ENCODE data around the gene SEMA3F.

SEMA3F gene

GRCh38 chr3:50147447-50147846, 7.7 kb upstream of the SEMA3F start:
- H3K79me2 ChIP-seq (ENCODE audit: low read length): no peaks in the 10 kb centered on the region
- TF ChIP-seq EZH2phosphoT487 (IDR thresholded peaks at IDR 0.05; ENCODE audit: low read depth) (no peak), CTCF (IDR thresholded peaks at IDR 0.05; ENCODE audit: low read depth, low read length) (no peak)
- H3K9ac ChIP-seq (ENCODE audit: low read length): no peak overlapping the region
- H3K4me2 ChIP-seq (ENCODE audit: low read length): no peak overlapping the region
- H3K27me3 ChIP-seq (ENCODE audit: low read depth, low read length): no peaks in the 10 kb centered on the region
- no peaks in the 10 kb centered on the region for H3K9me3 ChIP-seq (ENCODE audit: insufficient read depth, low read length)
- no peak overlapping the region for H3K27ac ChIP-seq (ENCODE audit: low read length)
- no peaks in the 10 kb centered on the region for H3K36me3 ChIP-seq (replicated peaks; ENCODE audit: low read depth, low read length)
- H4K20me1 ChIP-seq (ENCODE audit: insufficient read depth, low read length): no peaks in the 10 kb centered on the region
- no peaks in the 10 kb centered on the region for H3K4me1 ChIP-seq (ENCODE audit: low read length)
- no peak overlapping the region for H2AFZ ChIP-seq (ENCODE audit: low read depth, low read length)
- no peak overlapping the region for H3K4me3 ChIP-seq (ENCODE audit: low read length)

- H3K9me3 ChIP-seq (ENCODE audit: insufficient read depth, low read length): no peaks in the 10 kb centered on the region
- H3K4me3 ChIP-seq (ENCODE audit: low read length): no peak overlapping the region
- H3K27me3 ChIP-seq (ENCODE audit: low read depth, low read length): no peaks in the 10 kb centered on the region
- H2AFZ ChIP-seq (ENCODE audit: low read depth, low read length): no peak overlapping the region
- no peaks in the 10 kb centered on the region for H4K20me1 ChIP-seq (ENCODE audit: insufficient read depth, low read length)
- H3K36me3 ChIP-seq (replicated peaks; ENCODE audit: low read depth, low read length): no peaks in the 10 kb centered on the region
- no peak overlapping the region for H3K9ac ChIP-seq (ENCODE audit: low read length)
- no peak overlapping the region for H3K4me2 ChIP-seq (ENCODE audit: low read length)
- no peaks in the 10 kb centered on the region for H3K4me1 ChIP-seq (ENCODE audit: low read length)
- H3K27ac ChIP-seq (ENCODE audit: low read length): no peak overlapping the region
- no peaks in the 10 kb centered on the region for H3K79me2 ChIP-seq (ENCODE audit: low read length)
- TF ChIP-seq EZH2phosphoT487 (IDR thresholded peaks at IDR 0.05; ENCODE audit: low read depth): no peak
- TF ChIP-seq CTCF (IDR thresholded peaks at IDR 0.05; ENCODE audit: low read depth, low read length): no peak
These were observed 7.3 kb upstream of the SEMA3F start for GRCh38 chr3:50147861-50148260.

GRCh38 chr3:50150404-50150750, 4.7 kb upstream of the SEMA3F start:
- Histone ChIP-seq H4K20me1 (ENCODE audit: insufficient read depth, low read length) (no peaks in the 10 kb centered on the region), H3K4me3 (ENCODE audit: low read length) (no peak overlapping the region), H3K9me3 (ENCODE audit: insufficient read depth, low read length) (no peaks in the 10 kb centered on the region), H2AFZ (ENCODE audit: low read depth, low read length) (no peak overlapping the region), H3K36me3 (replicated peaks; ENCODE audit: low read depth, low read length) (no peaks in the 10 kb centered on the region), H3K27ac (ENCODE audit: low read length) (no peak overlapping the region), H3K9ac (ENCODE audit: low read length) (no peak overlapping the region), H3K4me2 (ENCODE audit: low read length) (no peak overlapping the region), H3K4me1 (ENCODE audit: low read length) (no peaks in the 10 kb centered on the region), H3K79me2 (ENCODE audit: low read length) (no peaks in the 10 kb centered on the region), H3K27me3 (ENCODE audit: low read depth, low read length) (peaks cover 13% of the 10 kb centered on the region)
- TF ChIP-seq CTCF (IDR thresholded peaks at IDR 0.05; ENCODE audit: low read depth, low read length): no peak
- no peak for TF ChIP-seq EZH2phosphoT487 (IDR thresholded peaks at IDR 0.05; ENCODE audit: low read depth)

- H2AFZ ChIP-seq (ENCODE audit: low read depth, low read length): no peak overlapping the region
- H3K9me3 ChIP-seq (ENCODE audit: insufficient read depth, low read length): no peaks in the 10 kb centered on the region
- no peaks in the 10 kb centered on the region for H4K20me1 ChIP-seq (ENCODE audit: insufficient read depth, low read length)
- no peak overlapping the region for H3K4me3 ChIP-seq (ENCODE audit: low read length)
- H3K36me3 ChIP-seq (replicated peaks; ENCODE audit: low read depth, low read length): no peaks in the 10 kb centered on the region
- H3K4me1 ChIP-seq (ENCODE audit: low read length): no peaks in the 10 kb centered on the region
- no peak overlapping the region for H3K4me2 ChIP-seq (ENCODE audit: low read length)
- H3K9ac ChIP-seq (ENCODE audit: low read length): no peak overlapping the region
- H3K27me3 ChIP-seq (ENCODE audit: low read depth, low read length): peaks cover 18% of the 10 kb centered on the region
- H3K79me2 ChIP-seq (ENCODE audit: low read length): no peaks in the 10 kb centered on the region
- TF ChIP-seq CTCF (IDR thresholded peaks at IDR 0.05; ENCODE audit: low read depth, low read length): no peak
- TF ChIP-seq EZH2phosphoT487 (IDR thresholded peaks at IDR 0.05; ENCODE audit: low read depth): no peak
- no peak overlapping the region for H3K27ac ChIP-seq (ENCODE audit: low read length)
These were observed 4.0 kb upstream of the SEMA3F start for GRCh38 chr3:50150863-50151686.
